Mesenchymal stem cell (in vitro differentiated cells and primary cell): ENCODE measurements around the gene KDM8.
A peak's percentile ranks its signal among the peaks of the same experiment; 100 is the strongest.

Experiments
- DNase-seq: peaks from one replicate; pipeline ENCODE4 v3.0.0-alpha.2; 2013
- H2AFZ ChIP-seq: one replicate; pipeline ENCODE4 v1.6.1; 2013; ENCODE audit warnings: low read depth, mild to moderate bottlenecking, control low read depth, inconsistent platforms, low read length, moderate library complexity
- H2AK5ac ChIP-seq: 2 replicates; pipeline ENCODE4 v1.6.1; 2013; ENCODE audit warnings: low read length, moderate library complexity, mild to moderate bottlenecking, inconsistent platforms; ENCODE audit not compliant: severe bottlenecking
- H2BK120ac ChIP-seq: one replicate; pipeline ENCODE4 v1.6.1; 2013; ENCODE audit warnings: low read depth, mild to moderate bottlenecking, inconsistent platforms, low read length, moderate library complexity
- H2BK12ac ChIP-seq, 2 experiments: one replicate each; pipeline ENCODE4 v1.6.1; 2013; ENCODE audit warnings: inconsistent platforms in 2 of 2, low read length in 2 of 2, mild to moderate bottlenecking in 2 of 2, moderate library complexity in 2 of 2, control low read depth in 1 of 2
- H2BK15ac ChIP-seq: one replicate; pipeline ENCODE4 v1.6.1; 2013; ENCODE audit warnings: mild to moderate bottlenecking, low read depth, inconsistent platforms; ENCODE audit not compliant: poor library complexity, severe bottlenecking
- H2BK5ac ChIP-seq: 2 replicates; pipeline ENCODE4 v1.6.1; 2013; ENCODE audit warnings: low read depth, mild to moderate bottlenecking, low read length, control low read depth, inconsistent platforms; ENCODE audit not compliant: poor library complexity, severe bottlenecking
- H3K14ac ChIP-seq, 2 experiments: one replicate each; pipeline ENCODE4 v1.6.1; 2013; ENCODE audit warnings: inconsistent platforms in 2 of 2, low read length in 2 of 2, control low read depth in 1 of 2, mild to moderate bottlenecking in 1 of 2, moderate library complexity in 1 of 2
- H3K18ac ChIP-seq, 2 experiments: one replicate each; pipeline ENCODE4 v1.6.1; 2013; ENCODE audit warnings: inconsistent platforms in 2 of 2, low read length in 2 of 2, control low read depth in 1 of 2, low read depth in 1 of 2, mild to moderate bottlenecking in 1 of 2
- H3K23ac ChIP-seq, 2 experiments: one replicate each; pipeline ENCODE4 v1.6.1; 2013; ENCODE audit warnings: inconsistent platforms in 2 of 2, low read length in 2 of 2, mild to moderate bottlenecking in 2 of 2, moderate library complexity in 2 of 2, control low read depth in 1 of 2
- H3K27ac ChIP-seq: 2 replicates; pipeline ENCODE4 v1.5.1; 2013; ENCODE audit warnings: mild to moderate bottlenecking, moderate library complexity, low read length, control low read depth, inconsistent platforms; ENCODE audit not compliant: poor library complexity, severe bottlenecking
- H3K27me3 ChIP-seq, 2 experiments: 2 replicates each; pipeline versions ENCODE4 v1.6.1 to v1.7.0; 2013; ENCODE audit warnings: low read length in 2 of 2, mild to moderate bottlenecking in 2 of 2, moderate library complexity in 2 of 2, control low read depth in 1 of 2, inconsistent platforms in 1 of 2; ENCODE audit not compliant: control insufficient read depth in 1 of 2, insufficient read depth in 1 of 2
- H3K36me3 ChIP-seq, 2 experiments: 2 replicates each; pipeline versions ENCODE4 v1.6.1 to v1.7.0; 2013; ENCODE audit warnings: low read length in 2 of 2, control low read depth in 1 of 2, inconsistent platforms in 1 of 2, low read depth in 1 of 2, mild to moderate bottlenecking in 1 of 2; ENCODE audit not compliant: insufficient read depth in 2 of 2, control insufficient read depth in 1 of 2
- H3K4ac ChIP-seq, 2 experiments: one replicate each; pipeline ENCODE4 v1.6.1; 2013; ENCODE audit warnings: inconsistent platforms in 2 of 2, low read length in 2 of 2, mild to moderate bottlenecking in 2 of 2, moderate library complexity in 2 of 2, control low read depth in 1 of 2, low read depth in 1 of 2
- H3K4me1 ChIP-seq: 2 replicates; pipeline ENCODE4 v1.6.1; 2013; ENCODE audit warnings: low read depth, low read length, control low read depth; ENCODE audit not compliant: control insufficient read depth, insufficient read depth
- H3K4me2 ChIP-seq: 2 replicates; pipeline ENCODE4 v1.6.1; 2013; ENCODE audit warnings: low read length, mild to moderate bottlenecking, inconsistent platforms; ENCODE audit not compliant: poor library complexity, severe bottlenecking
- H3K4me3 ChIP-seq, 2 experiments: 2 replicates each; pipeline versions ENCODE4 v1.5.1 to v1.7.0; 2013; ENCODE audit warnings: low read length in 2 of 2, mild to moderate bottlenecking in 2 of 2, control low read depth in 1 of 2, low read depth in 1 of 2; ENCODE audit not compliant: insufficient read depth in 1 of 2
- H3K79me1 ChIP-seq: replicated peaks from 2 replicates; pipeline ENCODE4 v1.6.1; 2013; ENCODE audit warnings: mild to moderate bottlenecking, control low read depth, low read length, inconsistent platforms; ENCODE audit not compliant: poor library complexity, severe bottlenecking
- H3K9ac ChIP-seq: 2 replicates; pipeline ENCODE4 v1.7.0; 2013; ENCODE audit warnings: mild to moderate bottlenecking, low read length, moderate library complexity
- H3K9me3 ChIP-seq: 2 replicates; pipeline ENCODE4 v1.7.0; 2013; ENCODE audit warnings: mild to moderate bottlenecking, low read length; ENCODE audit not compliant: control insufficient read depth
- H4K8ac ChIP-seq: one replicate; pipeline ENCODE4 v1.6.1; 2013; ENCODE audit warnings: inconsistent platforms, mild to moderate bottlenecking, low read length, moderate library complexity
- H4K91ac ChIP-seq: one replicate; pipeline ENCODE4 v1.6.1; 2013; ENCODE audit warnings: mild to moderate bottlenecking, low read length, inconsistent platforms
- WGBS: methylation state at CpG from one replicate; pipeline ENCODE4 v1.1.7; 2013; ENCODE audit warnings: mixed read lengths; 5-methylcytosine and 5-hydroxymethylcytosine counted together

KDM8 gene

DNA sequence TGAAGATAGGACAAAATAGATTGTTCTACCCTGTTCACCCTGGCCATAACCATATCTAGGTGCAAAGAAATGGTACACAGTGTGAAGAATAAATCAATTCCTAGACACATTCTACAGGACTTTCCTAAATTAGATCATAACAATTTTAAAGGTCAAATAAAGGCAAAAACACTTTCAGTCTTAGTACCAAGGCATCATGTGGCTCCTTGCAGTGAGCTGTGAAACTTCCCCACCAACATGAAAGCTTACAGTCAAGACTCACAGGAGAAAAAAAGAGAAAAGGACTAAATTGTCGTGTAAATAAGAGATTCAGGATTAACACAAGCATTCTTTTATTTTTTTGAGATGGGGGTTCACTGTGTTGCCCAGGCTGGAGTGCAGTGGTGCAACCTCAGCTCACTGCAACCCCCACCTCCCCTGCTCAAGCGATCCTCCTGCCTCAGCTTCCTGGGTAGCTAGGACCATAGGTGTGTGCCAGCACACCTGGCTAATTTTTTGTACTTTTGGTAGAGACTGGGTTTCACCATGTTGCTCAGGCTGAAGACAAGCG, 51.0 kb downstream of the KDM8 start:
- Histone ChIP-seq H3K4me1 (peaks cover 5% of the 10 kb centered on the region), H3K27me3 (no peaks in the 10 kb centered on the region), H3K4ac (peak overlapping the region in 1 of 2 experiments; percentile 52), H3K4me2 (no peak overlapping the region), H4K91ac (no peak overlapping the region), H3K18ac (no peak overlapping the region), H2BK120ac (no peak overlapping the region), H2BK5ac (no peak overlapping the region), H3K27ac (peak overlapping the region; percentile 26), H3K23ac (no peak overlapping the region), H2BK12ac (peak overlapping the region in 1 of 2 experiments; percentile 61), H3K36me3 (peaks cover 9 to 28% of the 10 kb centered on the region in 2 experiments), H3K9me3 (no peaks in the 10 kb centered on the region), H3K14ac (no peak overlapping the region), H2BK15ac (no peak overlapping the region), H2AK5ac (no peak overlapping the region), H3K79me1 (peaks cover 20% of the 10 kb centered on the region), H3K4me3 (no peak overlapping the region), H2AFZ (no peak overlapping the region), H3K9ac (peak overlapping the region; percentile 64), H4K8ac (peak overlapping the region; percentile 69)
- peak; percentile 49 for DNase-seq
- 100% methylated on average over 1 of the region's 3 CpGs for WGBS

DNA sequence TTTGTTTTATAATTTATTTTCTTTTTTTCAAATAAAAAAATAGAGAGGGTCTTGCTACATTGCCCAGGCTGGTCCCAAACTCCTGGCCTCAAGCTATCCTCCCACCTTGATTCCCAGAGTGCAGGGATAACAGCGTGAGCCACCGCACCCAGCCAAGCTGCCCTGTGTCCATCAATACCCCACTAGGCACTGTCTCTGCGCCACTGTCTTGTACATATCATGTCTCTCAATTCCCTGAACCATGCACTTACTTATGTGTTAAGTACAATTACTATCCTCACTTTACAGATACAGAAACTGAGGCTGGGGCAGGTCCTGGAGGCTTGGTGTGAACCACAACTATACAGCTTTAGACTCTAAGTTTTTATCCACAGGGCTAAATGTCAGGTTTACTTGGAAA, 53.5 kb downstream of the KDM8 start:
- no peak overlapping the region for H3K9ac ChIP-seq
- H4K91ac ChIP-seq: no peak overlapping the region
- H2AFZ ChIP-seq: no peak overlapping the region
- no peak overlapping the region for H3K4me3 ChIP-seq
- no peak overlapping the region for H3K14ac ChIP-seq
- peaks cover 9 to 25% of the 10 kb centered on the region in 2 experiments for H3K36me3 ChIP-seq
- no peak overlapping the region for H3K27ac ChIP-seq
- H3K9me3 ChIP-seq: no peaks in the 10 kb centered on the region
- no peak overlapping the region for H2BK120ac ChIP-seq
- no peak overlapping the region for H3K4ac ChIP-seq
- WGBS: 97% methylated on average over 3 of the region's 3 CpGs
- H3K4me2 ChIP-seq: no peak overlapping the region
- no peak overlapping the region for H3K18ac ChIP-seq
- H3K27me3 ChIP-seq: no peaks in the 10 kb centered on the region
- H4K8ac ChIP-seq: no peak overlapping the region
- H2BK5ac ChIP-seq: no peak overlapping the region
- DNase-seq: no peak
- H3K23ac ChIP-seq: no peak overlapping the region
- H2BK12ac ChIP-seq: peak overlapping the region in 1 of 2 experiments; percentile 11
- H3K79me1 ChIP-seq: peaks cover 19% of the 10 kb centered on the region
- peaks cover 2% of the 10 kb centered on the region for H3K4me1 ChIP-seq
- H2AK5ac ChIP-seq: no peak overlapping the region
- H2BK15ac ChIP-seq: no peak overlapping the region

DNA sequence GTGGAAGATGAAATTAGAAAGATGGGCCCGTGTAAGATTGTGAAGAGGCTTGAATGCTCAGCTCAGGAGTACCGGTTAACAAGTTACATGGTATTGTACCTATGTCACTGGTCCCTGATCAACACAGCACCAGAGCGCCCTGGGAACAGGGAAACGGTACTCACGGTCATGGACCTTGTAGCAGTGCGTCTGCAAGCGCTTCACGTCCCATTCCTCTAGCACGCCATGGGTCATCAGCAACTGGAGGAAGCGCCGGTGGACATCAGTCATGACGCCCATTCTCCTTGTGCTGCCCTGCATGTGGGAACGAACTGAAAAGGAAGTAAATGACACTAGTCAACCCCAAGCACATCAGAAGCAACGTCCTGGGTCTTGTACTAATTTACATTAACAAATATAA, 53.9 kb downstream of the KDM8 start:
- H2BK5ac ChIP-seq: no peak overlapping the region
- no peak overlapping the region for H3K27ac ChIP-seq
- no peak overlapping the region for H3K4me2 ChIP-seq
- no peak overlapping the region for H4K91ac ChIP-seq
- no peak overlapping the region for H2BK15ac ChIP-seq
- no peaks in the 10 kb centered on the region for H3K27me3 ChIP-seq
- no peak overlapping the region for H3K4me3 ChIP-seq
- 98% methylated on average over 12 of the region's 14 CpGs for WGBS
- no peak overlapping the region for H3K14ac ChIP-seq
- no peak overlapping the region for H2AK5ac ChIP-seq
- no peak overlapping the region for H3K23ac ChIP-seq
- no peak overlapping the region for H2AFZ ChIP-seq
- H3K4me1 ChIP-seq: peaks cover 2% of the 10 kb centered on the region
- H3K36me3 ChIP-seq: peaks cover 9 to 25% of the 10 kb centered on the region in 2 experiments
- H3K9ac ChIP-seq: no peak overlapping the region
- no peak for DNase-seq
- H3K4ac ChIP-seq: no peak overlapping the region
- no peaks in the 10 kb centered on the region for H3K9me3 ChIP-seq
- no peak overlapping the region for H2BK120ac ChIP-seq
- H4K8ac ChIP-seq: no peak overlapping the region
- peak overlapping the region; percentile 1 to 23 for H3K18ac ChIP-seq
- no peak overlapping the region for H2BK12ac ChIP-seq
- peaks cover 18% of the 10 kb centered on the region for H3K79me1 ChIP-seq

DNA sequence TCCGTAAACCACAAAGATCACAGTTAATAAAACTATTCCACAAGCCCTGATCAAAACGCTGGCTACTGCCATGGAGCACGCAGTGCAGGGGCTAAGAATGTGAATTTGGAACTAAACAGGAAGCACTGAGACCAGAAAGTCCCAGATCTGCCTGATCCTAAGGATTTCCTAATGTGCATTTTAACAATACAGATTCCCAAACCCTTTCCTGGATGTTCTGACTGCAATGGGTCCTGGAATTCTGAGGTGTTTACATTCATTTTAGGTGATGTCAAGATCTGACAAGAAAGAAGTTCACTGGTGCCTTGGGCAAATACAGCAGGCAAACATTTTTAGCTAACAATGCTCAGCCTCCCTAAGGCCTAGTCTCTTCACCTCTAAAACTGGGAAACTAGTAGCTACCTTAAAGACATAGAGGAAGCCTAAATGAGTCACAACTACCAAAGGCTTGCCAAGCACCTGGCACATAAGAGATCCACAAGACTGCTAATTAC, 55.0 kb downstream of the KDM8 start:
- 65% methylated on average over 3 of the region's 3 CpGs for WGBS

More for the DNA sequence above, 55.0 kb downstream of the KDM8 start:
- Histone ChIP-seq H3K9me3 (no peaks in the 10 kb centered on the region), H3K23ac (no peak overlapping the region), H3K4me3 (no peak overlapping the region), H2BK120ac (no peak overlapping the region), H3K18ac (no peak overlapping the region), H3K4me2 (no peak overlapping the region), H2AFZ (no peak overlapping the region), H2BK15ac (no peak overlapping the region), H4K91ac (no peak overlapping the region), H2BK12ac (no peak overlapping the region), H3K14ac (no peak overlapping the region), H3K79me1 (peaks cover 15% of the 10 kb centered on the region), H2BK5ac (no peak overlapping the region), H3K27ac (no peak overlapping the region), H3K27me3 (no peaks in the 10 kb centered on the region), H3K4me1 (peaks cover 2% of the 10 kb centered on the region), H3K36me3 (peaks cover 9 to 27% of the 10 kb centered on the region in 2 experiments), H3K9ac (peak overlapping the region; percentile 36), H3K4ac (no peak overlapping the region), H2AK5ac (no peak overlapping the region), H4K8ac (no peak overlapping the region)
- DNase-seq: peak; percentile 60
